ENCODE results near the gene SLC1A4. TPM values are rescaled to one million over a fixed set of nuclear protein-coding genes. Genes with fewer than 3 reads are reported as not detected.

The SLC1A4 gene
- polyA plus RNA-seq, 1 donor from 2014 or later, result 33.8 TPM

DNA sequence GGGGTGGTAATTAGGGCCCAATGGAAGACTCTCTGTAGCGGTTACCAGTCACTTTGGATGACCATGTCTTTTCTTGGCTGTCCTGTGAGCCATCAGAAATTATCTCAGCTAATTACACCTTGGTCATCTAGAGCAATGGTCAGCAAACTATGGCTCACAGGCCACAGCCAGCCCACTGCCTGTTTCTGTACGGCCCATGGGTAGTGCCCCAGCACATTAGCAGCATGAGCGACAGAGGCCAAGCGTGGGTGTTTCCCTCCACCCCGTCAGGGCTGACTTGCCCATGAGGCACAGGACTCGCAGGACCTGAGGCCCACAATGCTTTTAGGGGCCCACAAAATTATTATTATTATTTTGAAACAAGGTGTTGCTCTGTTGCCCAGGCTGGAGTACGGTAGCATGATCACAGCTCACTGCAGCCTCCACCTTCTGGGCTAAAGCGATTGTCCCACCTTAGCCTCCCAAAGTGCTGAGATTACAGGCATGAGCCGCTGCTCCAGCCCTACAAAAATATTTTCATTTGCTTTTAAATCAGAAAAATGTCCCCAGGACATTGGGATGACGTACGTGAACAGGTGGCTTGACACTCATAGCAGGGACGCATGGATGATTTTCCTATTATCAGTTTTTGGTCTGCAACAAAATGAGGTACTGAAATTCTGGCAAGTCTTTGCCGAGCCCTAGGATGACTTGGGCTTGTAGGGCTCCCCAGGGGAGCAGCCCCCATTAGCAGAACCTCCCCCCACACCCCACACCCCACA is 37.7 kb downstream of the SLC1A4 start:
- H2AFZ ChIP-seq (ENCODE audit: low read depth, low read length), result no peak overlapping the region
- no peaks in the 10 kb centered on the region for H3K79me2 ChIP-seq (replicated peaks; ENCODE audit: insufficient read depth, low read length)
- no peak overlapping the region for H3K9ac ChIP-seq (ENCODE audit: low read length)
- no peaks in the 10 kb centered on the region for H3K36me3 ChIP-seq (ENCODE audit: insufficient read depth, low read length)
- H3K9me2 ChIP-seq (ENCODE audit: insufficient read depth, low read length), result no peaks in the 10 kb centered on the region
- no peaks in the 10 kb centered on the region for H3F3A ChIP-seq (ENCODE audit: insufficient read depth, low read length, poor library complexity, severe bottlenecking)
- TF ChIP-seq EP300 (conservative IDR thresholded peaks at IDR 0.05; ENCODE audit: poor library complexity, severe bottlenecking) (no peak), RAD21 (conservative IDR thresholded peaks at IDR 0.05) (no peak), POLR2AphosphoS5 (IDR thresholded peaks at IDR 0.05) (no peak), MXI1 (conservative IDR thresholded peaks at IDR 0.05; ENCODE audit: poor library complexity, severe bottlenecking) (no peak), SMC3 (conservative IDR thresholded peaks at IDR 0.05; ENCODE audit: poor library complexity) (no peak), TAF1 (IDR thresholded peaks at IDR 0.05; ENCODE audit: low read depth) (no peak), CTCF (IDR thresholded peaks at IDR 0.05; ENCODE audit: poor library complexity, severe bottlenecking) (no peak), EZH2 (IDR thresholded peaks at IDR 0.05; ENCODE audit: borderline replicate concordance, insufficient read depth, low read length, poor library complexity, severe bottlenecking) (no peak), REST (IDR thresholded peaks at IDR 0.05; ENCODE audit: borderline replicate concordance) (no peak)
- H4K20me1 ChIP-seq (ENCODE audit: insufficient read depth), result no peaks in the 10 kb centered on the region
- no peaks in the 10 kb centered on the region for H3K27me3 ChIP-seq (ENCODE audit: insufficient read depth, low read depth, low read length)
- H3K4me3 ChIP-seq (ENCODE audit: low read length), result no peak overlapping the region
- H3K4me2 ChIP-seq (ENCODE audit: low read length), result no peak overlapping the region
- no peaks in the 10 kb centered on the region for H3K9me3 ChIP-seq (ENCODE audit: low read length)
- H3K27ac ChIP-seq (ENCODE audit: low read length), result no peak overlapping the region

GRCh38 chr2:65027616-65028244 is 38.5 kb downstream of the SLC1A4 start:
- Histone ChIP-seq H3K27ac (ENCODE audit: low read length) (no peak overlapping the region), H3K79me2 (replicated peaks; ENCODE audit: insufficient read depth, low read length) (no peaks in the 10 kb centered on the region), H3K9me3 (ENCODE audit: low read length) (no peaks in the 10 kb centered on the region), H3K4me3 (ENCODE audit: low read length) (no peak overlapping the region), H3K4me2 (ENCODE audit: low read length) (no peak overlapping the region), H3K9me2 (ENCODE audit: insufficient read depth, low read length) (no peaks in the 10 kb centered on the region), H3K27me3 (ENCODE audit: insufficient read depth, low read depth, low read length) (no peaks in the 10 kb centered on the region), H4K20me1 (ENCODE audit: insufficient read depth) (no peaks in the 10 kb centered on the region), H3K36me3 (ENCODE audit: insufficient read depth, low read length) (no peaks in the 10 kb centered on the region), H3F3A (ENCODE audit: insufficient read depth, low read length, poor library complexity, severe bottlenecking) (no peaks in the 10 kb centered on the region), H3K9ac (ENCODE audit: low read length) (no peak overlapping the region), H2AFZ (ENCODE audit: low read depth, low read length) (no peak overlapping the region)
- no peak for TF ChIP-seq TAF1 (IDR thresholded peaks at IDR 0.05; ENCODE audit: low read depth)
- no peak for TF ChIP-seq EZH2 (IDR thresholded peaks at IDR 0.05; ENCODE audit: borderline replicate concordance, insufficient read depth, low read length, poor library complexity, severe bottlenecking)
- TF ChIP-seq CTCF (IDR thresholded peaks at IDR 0.05; ENCODE audit: poor library complexity, severe bottlenecking), result no peak
- TF ChIP-seq EP300 (conservative IDR thresholded peaks at IDR 0.05; ENCODE audit: poor library complexity, severe bottlenecking), result no peak
- TF ChIP-seq REST (IDR thresholded peaks at IDR 0.05; ENCODE audit: borderline replicate concordance), result no peak
- TF ChIP-seq MXI1 (conservative IDR thresholded peaks at IDR 0.05; ENCODE audit: poor library complexity, severe bottlenecking), result no peak
- TF ChIP-seq RAD21 (conservative IDR thresholded peaks at IDR 0.05), result no peak
- no peak for TF ChIP-seq SMC3 (conservative IDR thresholded peaks at IDR 0.05; ENCODE audit: poor library complexity)
- no peak for TF ChIP-seq POLR2AphosphoS5 (IDR thresholded peaks at IDR 0.05)

Measured in neural cell (in vitro differentiated cells).